PFSK-1 (cell line): Measurements from ENCODE around the gene LINC01488.

Source experiments
- FOXP2 ChIP-seq: optimal IDR thresholded peaks from 2 replicates; pipeline ENCODE3; 2011; ENCODE audit warnings: borderline replicate concordance, control low read depth, inconsistent platforms; ENCODE audit not compliant: insufficient read depth; ENCODE audit errors: extremely low read length, extremely low read depth
- POLR2AphosphoS5 ChIP-seq: IDR thresholded peaks from 2 replicates; pipeline ENCODE4 v1.6.1; 2012; ENCODE audit warnings: low read depth, mild to moderate bottlenecking, control low read depth, low read length, moderate library complexity
- REST ChIP-seq, 2 experiments: IDR thresholded peaks; 2 replicates each; pipeline versions ENCODE4 v1.6.1 to v1.8.0; 2011 to 2012; ENCODE audit warnings: low read depth in 2 of 2, low read length in 2 of 2, control low read depth in 1 of 2, inconsistent platforms in 1 of 2, mild to moderate bottlenecking in 1 of 2, moderate library complexity in 1 of 2; ENCODE audit not compliant: insufficient read depth in 1 of 2
- SIN3A ChIP-seq: IDR thresholded peaks from 2 replicates; pipeline ENCODE4 v1.6.1; 2012; ENCODE audit warnings: mild to moderate bottlenecking, low read length, moderate library complexity, borderline replicate concordance; ENCODE audit not compliant: insufficient read depth
- TAF1 ChIP-seq: IDR thresholded peaks from 2 replicates; pipeline ENCODE4 v1.6.1; 2012; ENCODE audit warnings: low read length, control low read depth, borderline replicate concordance; ENCODE audit not compliant: insufficient read depth

- TF ChIP-seq POLR2AphosphoS5, result no peak
- TF ChIP-seq TAF1, result no peak
- no peak for TF ChIP-seq SIN3A
- no peak for TF ChIP-seq REST (IDR thresholded peaks at IDR 0.05; ENCODE audit: insufficient read depth in 1 of 2, low read depth in 2 of 2, low read length in 2 of 2)
- no peak for TF ChIP-seq FOXP2
Measured at GRCh38 chr11:69499186-69499917, 17.9 kb downstream of the LINC01488 start.
